Measurements from ENCODE around the gene HSDL1.

The HSDL1 gene

DNA sequence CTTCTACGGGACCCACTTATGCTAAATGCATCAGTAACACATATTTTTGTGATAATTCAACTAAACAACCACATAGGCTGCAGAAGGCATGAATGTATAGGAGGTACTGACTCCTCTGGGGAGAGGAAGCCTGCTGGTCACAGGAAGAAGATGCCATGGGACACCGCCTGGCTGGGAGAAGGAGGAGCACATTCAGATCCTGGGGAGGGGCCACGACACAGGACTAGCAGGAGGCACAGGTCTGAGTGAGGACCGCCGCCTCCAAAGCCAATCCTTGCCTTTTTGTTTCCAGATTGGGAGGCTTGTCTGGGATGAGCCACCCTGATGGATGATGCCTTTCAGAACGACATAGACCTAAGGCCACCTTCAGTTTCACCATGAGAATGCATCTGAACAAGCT lies 62.9 kb downstream of the HSDL1 start:
- DNase-seq (ENCODE audit: low spot score): no peak

DNA sequence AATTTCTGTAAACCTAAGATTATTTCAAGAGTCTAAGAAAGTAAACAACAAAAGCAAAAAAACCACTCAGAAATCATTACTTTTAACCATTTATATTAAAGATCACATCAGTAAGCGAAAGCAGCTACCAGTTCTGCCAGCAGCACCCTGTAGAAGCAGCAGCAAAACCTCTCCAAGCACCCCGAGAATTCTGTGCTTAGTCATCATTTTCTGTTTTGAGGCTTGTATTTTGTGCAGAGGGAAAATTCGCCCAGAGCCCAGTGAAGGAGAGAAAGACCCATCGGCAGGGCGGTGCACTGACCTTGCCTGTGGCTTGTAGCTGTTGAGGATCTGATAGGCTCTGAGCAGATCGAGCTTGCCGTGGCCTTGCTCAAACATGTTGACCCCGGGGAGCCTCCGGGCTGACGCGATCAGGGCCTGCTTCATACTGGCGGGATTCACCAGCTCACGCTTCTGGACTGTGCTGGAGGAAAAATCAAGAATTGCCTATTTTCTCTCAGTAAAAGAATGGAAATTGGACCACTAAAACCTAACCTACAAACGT lies 63.5 kb downstream of the HSDL1 start:
- no peak for DNase-seq (ENCODE audit: low spot score)

DNA sequence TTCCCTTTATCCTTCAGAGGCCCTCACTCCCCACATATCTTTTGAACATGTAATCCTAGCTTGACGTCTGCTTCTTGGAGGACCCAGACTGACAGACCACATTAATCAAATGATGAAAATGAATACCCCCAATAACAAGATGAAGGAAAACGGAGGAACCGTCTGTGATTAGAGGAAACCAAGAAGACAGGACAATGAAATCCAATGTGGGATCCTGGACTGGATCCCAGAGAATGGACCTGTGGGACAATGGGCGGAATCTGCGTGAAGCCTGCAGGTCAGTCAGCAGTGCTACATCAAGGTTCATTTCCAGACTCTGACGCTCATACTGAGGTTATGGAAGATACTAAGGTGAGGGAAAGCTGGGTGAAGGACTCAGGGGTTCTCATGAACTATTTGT lies 64.2 kb downstream of the HSDL1 start:
- DNase-seq (ENCODE audit: low spot score): no peak

DNA sequence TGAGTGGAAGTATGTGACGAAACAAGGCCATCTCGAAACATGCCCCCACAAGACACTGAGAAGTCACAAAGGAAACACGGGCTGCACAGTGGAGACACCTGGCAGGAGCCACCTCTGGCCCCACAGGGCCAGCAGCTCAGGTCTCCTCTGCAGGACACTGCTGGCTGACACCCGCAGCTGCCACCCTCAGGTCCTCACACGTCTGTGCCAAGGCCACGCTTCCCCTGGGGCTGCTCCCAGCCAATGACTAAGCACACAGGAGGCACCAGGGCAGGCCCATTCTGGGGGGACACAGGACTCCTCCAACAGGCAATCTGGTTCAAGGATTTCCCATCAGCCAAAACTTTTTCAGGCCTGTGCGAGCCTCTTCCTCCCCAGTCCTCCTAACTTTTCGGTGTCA lies 64.6 kb downstream of the HSDL1 start:
- DNase-seq (ENCODE audit: low spot score): no peak

DNA sequence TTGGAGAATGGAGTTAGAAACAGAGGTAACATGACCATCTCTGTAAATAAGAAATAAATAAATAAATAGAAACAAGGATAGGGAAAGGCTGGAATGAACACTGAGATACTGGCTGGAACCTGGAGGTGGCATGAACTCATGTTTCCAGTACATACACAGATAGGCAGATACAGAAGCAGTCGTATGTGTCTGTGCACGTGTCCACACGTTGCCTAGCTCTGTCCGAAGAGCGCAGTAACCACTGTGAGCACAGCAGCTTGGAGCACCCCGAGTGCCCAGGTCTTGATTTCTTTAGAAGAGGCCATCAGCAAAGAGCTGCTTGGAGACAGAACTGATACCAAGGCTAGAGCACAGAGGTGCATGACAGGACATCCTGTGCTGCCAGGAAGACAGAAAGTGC lies 65.3 kb downstream of the HSDL1 start:
- no peak for DNase-seq (ENCODE audit: low spot score)

DNA sequence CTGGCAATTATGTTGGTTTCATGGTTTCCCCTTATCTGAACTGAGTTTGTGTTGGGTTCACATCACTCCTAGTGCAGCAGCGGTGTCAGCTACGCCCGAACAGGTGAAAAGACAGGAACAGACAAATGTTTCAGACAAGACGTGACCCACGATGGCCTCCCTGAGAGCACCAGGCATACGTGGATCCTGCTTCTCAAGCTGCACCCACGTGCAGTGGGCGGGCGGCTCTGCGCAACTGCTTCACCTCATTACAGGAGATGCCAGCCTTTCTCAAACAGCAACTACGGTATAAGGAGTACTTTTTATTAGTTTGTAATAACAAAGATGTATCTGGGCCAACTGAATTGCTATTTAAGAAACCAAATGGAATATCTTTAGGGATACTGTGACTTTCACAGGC lies 69.6 kb downstream of the HSDL1 start:
- DNase-seq (ENCODE audit: low spot score): no peak

DNA sequence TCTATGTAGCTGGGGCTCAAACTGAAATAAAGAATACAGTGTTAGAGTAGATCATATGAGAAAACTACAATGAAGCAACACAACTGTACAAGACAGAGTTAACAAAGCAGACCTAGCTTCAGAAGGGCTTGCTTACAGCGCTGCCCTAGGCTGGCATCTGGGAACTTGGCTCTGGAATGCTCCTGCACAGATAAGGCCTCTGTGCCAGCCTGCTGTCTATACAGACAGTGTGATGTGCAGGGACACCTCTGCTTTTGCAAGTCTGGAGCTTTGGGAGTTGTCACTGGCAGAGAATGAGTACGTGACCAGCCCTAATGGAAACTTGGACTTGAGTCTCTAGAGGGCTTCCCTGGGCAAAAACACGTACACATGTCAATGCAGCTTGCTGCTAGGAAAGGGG lies 70.3 kb downstream of the HSDL1 start:
- no peak for DNase-seq (ENCODE audit: low spot score)
